Activated T-cell treated with anti-CD3 and anti-CD28 coated beads, Interleukin-2, amount 50 U/mL, for 72 hours (primary cell): ENCODE results near the gene DGKD. TPM values are rescaled to one million over a fixed set of nuclear protein-coding genes. Genes with fewer than 3 reads are reported as not detected.
A peak's percentile ranks its signal among the peaks of the same experiment; 100 is the strongest.

Source experiments
- ATAC-seq, 2 donors: fragments of 150-1000 bp; cut with Tn5 transposase; replicated peaks in 1 of 2; 2 replicates each; pipeline ENCODE4 v1.10.0; 2021; ENCODE audit warnings: moderate library complexity in 2 of 2, mild to moderate bottlenecking in 1 of 2
- DNase-seq, 2 donors: peaks; one replicate each; pipeline ENCODE4 v3.0.0; 2021 to 2022; ENCODE audit warnings: mixed read lengths in 1 of 2
- H3K27ac Mint-ChIP-seq: one replicate; pipeline ENCODE4 v1.8.0; 2022; ENCODE audit warnings: mild to moderate bottlenecking, moderate library complexity, mixed read lengths
- H3K27me3 Mint-ChIP-seq: one replicate; pipeline ENCODE4 v1.8.0; 2022; ENCODE audit warnings: low read depth, mixed read lengths
- H3K36me3 Mint-ChIP-seq, 2 donors: one replicate each; pipeline ENCODE4 v1.8.0; 2022; ENCODE audit warnings: mixed read lengths in 2 of 2, mild to moderate bottlenecking in 1 of 2; ENCODE audit not compliant: insufficient read depth in 2 of 2
- H3K4me1 Mint-ChIP-seq: one replicate; pipeline ENCODE4 v1.8.0; 2022; ENCODE audit warnings: low read depth, mixed read lengths
- H3K4me3 Mint-ChIP-seq, 2 donors: one replicate each; pipeline ENCODE4 v1.8.0; 2022; ENCODE audit warnings: mild to moderate bottlenecking in 2 of 2, mixed read lengths in 2 of 2, moderate library complexity in 2 of 2
- H3K9me3 Mint-ChIP-seq, 2 donors: one replicate each; pipeline ENCODE4 v1.8.0; 2022; ENCODE audit warnings: mixed read lengths in 2 of 2
- total RNA-seq, 2 donors: library from RNA; stranded (reverse); gene quantifications; one replicate each; pipeline ENCODE4 v1.2.3, GENCODE V29; 2022

The DGKD gene
- total RNA-seq, 2 donors from 2014 or later = 78.0 to 94.4 TPM

DNA sequence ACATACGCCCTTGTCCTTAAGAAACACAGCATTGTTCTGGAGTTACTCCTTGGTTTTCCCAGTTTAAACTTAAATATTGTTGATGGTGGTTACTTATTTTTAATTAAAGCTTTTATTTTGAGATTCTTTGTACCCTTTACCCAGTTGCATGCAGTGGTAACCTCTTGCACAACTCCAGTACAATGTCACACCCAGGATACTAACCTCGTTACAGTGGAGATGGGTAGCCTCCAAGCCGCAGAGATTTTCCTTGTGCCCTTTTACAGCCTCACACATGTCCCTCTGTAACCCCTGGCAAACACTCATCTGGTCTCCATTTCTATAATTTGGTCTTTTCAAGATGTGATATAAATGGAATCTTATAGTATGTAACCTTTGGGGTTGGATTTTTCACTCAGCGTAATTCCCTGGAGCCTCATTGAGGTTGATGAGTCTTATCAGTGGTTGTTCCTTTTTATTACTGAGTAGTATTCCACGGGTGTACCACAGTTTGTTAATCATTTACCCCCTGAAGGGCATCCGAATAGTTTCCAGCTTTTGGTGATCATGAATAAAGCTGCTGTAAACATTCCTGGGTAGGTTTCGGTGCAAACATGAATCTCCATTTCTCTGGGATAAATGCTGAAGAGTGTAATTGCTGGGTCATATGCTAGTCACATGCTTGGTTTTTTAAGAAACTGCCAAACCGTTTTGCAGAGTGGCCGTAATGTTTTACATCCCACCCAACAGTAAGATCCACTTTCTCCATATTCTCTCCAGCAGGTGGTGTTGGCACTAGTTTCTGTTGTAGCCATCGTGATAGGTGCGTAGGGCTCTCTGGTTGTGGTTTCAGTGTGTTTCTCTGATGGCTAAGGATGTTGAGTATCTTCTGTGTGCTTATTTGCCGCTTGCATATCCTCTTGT, 68.6 kb downstream of the DGKD start:
- H3K9me3 Mint-ChIP-seq = peaks cover 3 to 5% of the 10 kb centered on the region in 2 donors
- H3K27me3 Mint-ChIP-seq = no peaks in the 10 kb centered on the region
- H3K27ac Mint-ChIP-seq = peak overlapping the region; percentile 87
- H3K4me3 Mint-ChIP-seq = peak overlapping the region in 1 of 2 donors; percentile 84
- peaks cover 92% of the 10 kb centered on the region for H3K4me1 Mint-ChIP-seq
- ATAC-seq (no peak), DNase-seq (no peak)
- H3K36me3 Mint-ChIP-seq = peaks cover 13 to 23% of the 10 kb centered on the region in 2 donors

DNA sequence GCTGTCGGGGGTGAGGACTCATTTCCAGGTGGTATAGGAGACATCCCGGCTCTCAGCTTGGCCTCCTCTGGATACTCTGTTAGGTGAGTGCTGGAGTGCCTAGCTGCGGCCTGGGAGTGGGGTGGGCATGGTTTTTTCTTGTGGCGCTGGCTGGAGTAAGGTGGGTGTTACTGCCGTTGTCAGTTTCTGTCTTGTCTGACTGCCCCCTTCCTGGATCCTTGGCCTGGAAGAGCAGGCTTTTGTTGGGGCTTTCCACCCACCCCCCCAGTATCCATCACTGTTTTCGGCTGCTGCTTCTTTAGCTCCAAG, 69.2 kb downstream of the DGKD start:
- no peak for ATAC-seq
- H3K27ac Mint-ChIP-seq = no peak overlapping the region
- H3K9me3 Mint-ChIP-seq = peaks cover 3 to 5% of the 10 kb centered on the region in 2 donors
- DNase-seq = no peak
- peaks cover 13 to 23% of the 10 kb centered on the region in 2 donors for H3K36me3 Mint-ChIP-seq
- peaks cover 93% of the 10 kb centered on the region for H3K4me1 Mint-ChIP-seq
- no peaks in the 10 kb centered on the region for H3K27me3 Mint-ChIP-seq
- H3K4me3 Mint-ChIP-seq = no peak overlapping the region

DNA sequence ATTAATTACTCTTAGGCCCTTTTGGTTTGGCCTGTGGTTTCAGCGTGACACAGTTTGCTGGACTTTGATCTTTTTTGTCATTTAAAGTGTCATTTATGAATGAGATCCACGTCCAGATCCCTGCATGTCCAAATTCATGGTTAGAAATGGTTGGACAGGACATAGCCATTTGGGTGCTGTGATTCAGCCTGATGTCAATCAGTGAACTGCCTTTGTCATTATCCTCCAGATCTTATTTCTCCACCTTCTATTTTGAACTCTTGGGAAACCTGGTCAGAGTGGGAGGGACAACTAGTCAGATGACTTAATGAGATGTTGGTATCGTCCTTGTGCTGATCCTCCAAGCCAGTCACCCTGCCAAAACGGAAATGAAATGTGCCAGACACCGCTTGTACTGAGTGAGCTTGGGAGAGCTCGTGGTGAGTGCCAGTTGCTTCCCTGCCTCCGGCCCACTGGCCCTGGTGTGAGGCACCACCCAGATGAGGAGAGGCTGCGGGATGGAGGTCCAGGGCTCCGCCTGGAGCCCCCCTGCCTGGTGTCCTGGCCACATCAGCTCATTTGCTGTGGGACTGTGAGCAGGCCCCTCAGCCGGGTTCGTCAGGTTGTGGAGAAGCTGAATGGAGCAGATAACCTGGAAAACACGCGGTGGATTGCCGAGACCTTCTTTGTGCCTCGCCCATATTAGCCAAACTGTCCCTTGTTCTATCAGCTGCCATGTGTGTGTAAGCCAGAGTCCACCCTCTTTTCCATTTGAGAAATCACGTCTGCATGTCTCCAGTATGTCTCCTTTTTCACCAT, 70.1 kb downstream of the DGKD start:
- ATAC-seq = no peak
- Mint-ChIP-seq H3K4me3 (no peak overlapping the region), H3K4me1 (peaks cover 93% of the 10 kb centered on the region), H3K9me3 (peaks cover 3 to 5% of the 10 kb centered on the region in 2 donors), H3K27ac (peak overlapping the region; percentile 35), H3K36me3 (peaks cover 13 to 23% of the 10 kb centered on the region in 2 donors), H3K27me3 (no peaks in the 10 kb centered on the region)
- no peak for DNase-seq

DNA sequence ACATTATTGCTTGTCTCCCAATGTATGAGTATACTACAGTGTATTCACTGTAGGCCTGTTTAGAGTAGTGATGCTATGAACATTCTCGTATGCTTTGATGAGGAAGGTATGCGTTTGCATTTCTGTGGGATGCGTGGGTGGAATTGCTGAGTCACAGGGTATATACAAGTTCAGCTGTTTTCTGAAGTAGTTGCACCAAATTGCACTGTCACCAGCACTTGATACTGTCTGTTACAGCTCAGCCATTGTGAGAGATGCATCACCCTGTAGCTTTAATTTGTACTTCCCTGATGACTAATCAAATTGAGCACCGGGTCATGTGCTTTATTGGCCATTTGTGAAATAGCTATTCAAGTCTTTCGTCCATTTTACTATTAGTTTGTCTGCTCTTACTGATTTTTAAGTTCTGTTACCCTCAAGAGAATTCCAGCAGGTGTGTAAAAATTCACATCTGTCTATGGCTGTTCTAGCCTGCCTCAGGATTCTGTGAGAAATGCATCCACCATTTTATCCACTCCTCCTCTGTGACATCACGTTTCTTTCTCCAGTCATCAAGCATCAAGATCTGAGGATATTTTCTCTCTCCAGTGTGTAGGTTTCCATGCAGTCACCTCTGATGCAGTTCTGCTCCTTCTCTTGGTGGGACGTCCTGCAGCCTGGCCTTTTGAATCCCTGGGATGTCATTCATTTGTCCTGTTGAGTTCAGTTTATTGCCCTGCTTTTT, 72.5 kb downstream of the DGKD start:
- Mint-ChIP-seq H3K27me3 (no peaks in the 10 kb centered on the region), H3K36me3 (peaks cover 13 to 25% of the 10 kb centered on the region in 2 donors), H3K27ac (peak overlapping the region; percentile 36), H3K4me3 (no peak overlapping the region), H3K4me1 (peaks cover 76% of the 10 kb centered on the region), H3K9me3 (peaks cover 3 to 5% of the 10 kb centered on the region in 2 donors)
- peak; percentile 82 to 83 for ATAC-seq
- DNase-seq = peak; percentile 71 to 75

DNA sequence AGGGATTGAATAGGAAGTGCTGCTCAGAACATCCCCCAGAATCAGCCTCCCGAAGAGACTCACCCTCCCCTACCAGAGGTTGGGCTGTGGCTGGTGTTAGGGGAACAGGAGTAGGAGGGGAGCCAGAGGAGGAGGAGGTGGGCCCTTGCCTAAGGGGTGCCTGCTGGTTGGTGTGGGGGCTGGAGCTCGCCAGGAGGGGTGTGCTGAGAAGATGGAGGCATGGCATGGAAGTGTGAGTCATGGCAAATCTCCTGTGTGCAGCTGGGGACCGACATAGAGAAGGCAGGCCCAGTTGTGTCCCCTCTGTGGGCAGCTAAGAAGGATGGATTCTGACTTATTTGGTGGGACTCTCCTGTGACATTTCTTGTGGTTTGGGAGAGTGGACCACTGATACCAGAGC, 73.7 kb downstream of the DGKD start:
- DNase-seq (no peak), ATAC-seq (no peak)
- peaks cover 13 to 24% of the 10 kb centered on the region in 2 donors for H3K36me3 Mint-ChIP-seq
- H3K9me3 Mint-ChIP-seq = peaks cover 3 to 5% of the 10 kb centered on the region in 2 donors
- H3K27ac Mint-ChIP-seq = peak overlapping the region; percentile 41
- H3K27me3 Mint-ChIP-seq = no peaks in the 10 kb centered on the region
- H3K4me1 Mint-ChIP-seq = peaks cover 64% of the 10 kb centered on the region
- no peak overlapping the region for H3K4me3 Mint-ChIP-seq

DNA sequence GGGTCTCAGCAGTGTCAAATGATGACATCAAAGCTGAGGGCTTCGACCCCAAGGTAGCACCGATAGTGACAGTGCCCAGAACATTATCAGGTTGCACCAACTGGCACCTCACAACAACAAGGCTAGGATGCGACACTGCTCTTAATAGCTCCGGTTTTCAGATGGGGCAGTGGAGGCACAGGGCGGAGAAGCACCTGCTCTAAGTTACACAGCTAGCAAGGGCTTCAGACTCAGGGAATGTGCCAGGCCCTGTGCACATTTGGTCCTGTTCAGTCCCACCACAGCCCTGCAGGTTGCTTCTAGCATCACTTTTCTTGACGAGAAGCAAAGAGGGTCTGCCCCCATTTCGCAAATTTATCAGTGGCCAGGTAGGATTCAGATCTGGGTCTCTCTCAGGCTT, 74.1 kb downstream of the DGKD start:
- no peak for DNase-seq
- no peaks in the 10 kb centered on the region for H3K27me3 Mint-ChIP-seq

DNA sequence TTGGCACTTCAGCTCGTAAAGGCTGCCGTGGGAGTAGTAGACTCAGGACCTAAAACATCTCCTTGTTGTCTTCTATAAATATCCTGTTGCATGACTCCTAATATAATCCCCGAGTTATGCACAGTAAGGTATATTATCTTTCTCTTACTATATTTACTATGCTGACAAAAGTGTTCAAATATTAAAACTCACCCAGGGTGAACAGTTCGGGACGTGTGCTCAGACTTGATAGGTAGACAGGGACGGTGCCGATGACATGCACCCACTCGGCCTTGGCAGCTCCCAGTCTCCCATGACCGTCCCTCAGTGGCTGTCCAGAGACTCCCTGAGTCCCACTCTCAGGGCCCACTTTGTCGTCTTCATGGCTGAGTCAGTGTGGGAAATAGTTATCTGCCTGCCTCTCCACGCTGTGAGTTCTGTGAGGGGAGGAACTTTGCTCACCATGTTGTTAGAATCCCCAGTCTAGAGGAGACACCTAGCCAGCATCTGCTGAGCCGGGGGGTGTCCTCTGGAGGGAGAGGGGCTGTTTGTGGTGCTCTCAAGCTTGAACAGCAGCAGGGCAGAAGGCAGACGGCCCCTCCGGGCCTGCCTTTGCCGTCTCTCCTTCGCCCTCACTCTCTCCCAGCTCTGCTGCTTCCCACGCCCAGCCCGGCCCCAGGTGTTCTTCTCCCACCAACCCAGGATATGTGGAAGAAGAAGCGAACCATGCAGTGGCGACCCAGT, 75.0 kb downstream of the DGKD start:
- H3K36me3 Mint-ChIP-seq = peaks cover 11 to 18% of the 10 kb centered on the region in 2 donors

More for the DNA sequence above, 74.1 kb downstream of the DGKD start:
- Mint-ChIP-seq H3K4me1 (peaks cover 60% of the 10 kb centered on the region), H3K4me3 (no peak overlapping the region), H3K9me3 (peaks cover 3 to 5% of the 10 kb centered on the region in 2 donors), H3K36me3 (peaks cover 11 to 24% of the 10 kb centered on the region in 2 donors), H3K27ac (no peak overlapping the region)
- no peak for ATAC-seq

DNA sequence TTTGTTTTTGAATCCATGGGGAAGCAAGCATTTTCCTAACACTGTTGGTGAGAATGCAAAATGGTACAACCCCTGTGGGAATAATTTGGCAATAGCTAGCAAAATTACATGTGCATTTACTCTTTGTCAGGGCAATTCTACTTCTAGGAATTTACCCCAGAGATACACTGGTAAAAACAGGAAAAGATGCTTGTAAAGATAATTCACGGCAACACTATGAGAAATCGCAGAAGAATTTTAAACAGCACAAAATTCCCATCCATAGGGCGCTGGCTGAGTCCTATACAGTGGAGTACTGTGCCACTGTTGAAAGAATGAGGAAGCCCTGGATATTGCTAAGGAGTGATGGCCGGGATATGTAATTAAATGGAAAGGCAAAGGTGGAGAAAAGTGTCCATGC, 75.8 kb downstream of the DGKD start:
- peaks cover 3 to 5% of the 10 kb centered on the region in 2 donors for H3K9me3 Mint-ChIP-seq
- H3K4me3 Mint-ChIP-seq = peak overlapping the region in 1 of 2 donors; percentile 23
- H3K4me1 Mint-ChIP-seq = peaks cover 54% of the 10 kb centered on the region
- no peak for ATAC-seq
- DNase-seq = no peak
- H3K27me3 Mint-ChIP-seq = no peaks in the 10 kb centered on the region
- peaks cover 9 to 16% of the 10 kb centered on the region in 2 donors for H3K36me3 Mint-ChIP-seq
- peak overlapping the region; percentile 59 for H3K27ac Mint-ChIP-seq

More for the DNA sequence above, 75.0 kb downstream of the DGKD start:
- ATAC-seq (no peak), DNase-seq (no peak)
- Mint-ChIP-seq H3K27ac (no peak overlapping the region), H3K9me3 (peaks cover 3 to 5% of the 10 kb centered on the region in 2 donors), H3K4me3 (no peak overlapping the region), H3K4me1 (peaks cover 51% of the 10 kb centered on the region), H3K27me3 (no peaks in the 10 kb centered on the region)

DNA sequence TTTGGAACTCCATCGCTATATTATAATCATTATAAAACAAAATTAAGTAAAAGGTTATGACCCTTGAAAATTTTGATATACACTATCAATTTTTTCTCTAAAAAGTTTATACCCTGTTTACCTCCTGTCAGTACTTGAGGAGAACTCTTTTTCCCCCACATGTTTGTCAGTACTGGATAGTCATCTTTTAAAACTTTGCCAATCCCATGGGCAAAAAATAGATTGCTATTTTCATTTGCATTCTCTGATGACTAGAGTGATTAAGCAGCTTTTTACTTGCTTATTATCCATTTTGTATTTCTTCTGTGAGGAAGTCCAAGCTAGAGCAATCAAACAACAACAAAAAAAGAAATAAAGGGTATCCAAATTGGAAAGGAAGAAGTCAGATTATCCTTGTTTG, 76.4 kb downstream of the DGKD start:
- H3K36me3 Mint-ChIP-seq = peaks cover 6 to 16% of the 10 kb centered on the region in 2 donors
- H3K4me3 Mint-ChIP-seq = no peak overlapping the region
- peaks cover 3 to 4% of the 10 kb centered on the region in 2 donors for H3K9me3 Mint-ChIP-seq
- ATAC-seq (no peak), DNase-seq (no peak)
- H3K4me1 Mint-ChIP-seq = peaks cover 50% of the 10 kb centered on the region
- no peaks in the 10 kb centered on the region for H3K27me3 Mint-ChIP-seq
- H3K27ac Mint-ChIP-seq = no peak overlapping the region

DNA sequence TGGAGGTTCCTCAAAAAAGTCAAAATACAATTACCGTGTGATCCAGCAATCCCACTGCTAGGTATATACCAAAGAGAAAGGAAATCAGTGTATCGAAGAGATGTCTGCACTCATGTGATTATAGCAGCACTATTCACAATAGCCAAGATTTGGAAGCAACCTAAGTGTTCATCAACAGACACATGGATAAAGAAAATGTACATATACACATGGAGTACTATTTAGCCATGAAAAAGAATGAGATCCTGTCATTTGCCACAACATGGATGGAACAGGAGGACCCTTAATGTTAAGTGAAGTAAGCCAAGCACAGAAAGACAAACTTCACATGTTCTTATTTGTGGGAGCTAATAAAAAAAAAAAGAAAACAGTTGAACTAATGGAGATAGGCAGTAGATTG, 78.7 kb downstream of the DGKD start:
- peaks cover 26% of the 10 kb centered on the region for H3K4me1 Mint-ChIP-seq
- H3K27ac Mint-ChIP-seq = peak overlapping the region; percentile 60

DNA sequence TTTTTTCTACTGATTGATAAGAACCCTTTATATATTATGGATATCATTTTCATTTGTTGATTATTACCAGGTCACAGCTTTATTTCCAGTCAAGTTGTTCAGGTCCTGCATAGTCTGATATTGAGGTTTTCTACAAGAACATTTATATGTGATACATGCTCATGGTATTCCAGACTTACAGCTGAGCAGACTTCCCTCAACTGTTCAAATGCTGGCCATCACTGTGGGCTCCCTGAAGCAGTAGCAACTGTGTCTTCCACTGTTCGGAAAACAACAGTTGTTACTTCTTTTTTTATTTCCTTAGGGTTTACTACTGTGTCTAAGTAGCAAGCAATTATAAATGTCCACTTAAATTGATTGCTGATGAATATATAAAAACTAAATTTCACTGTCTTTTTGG, 79.5 kb downstream of the DGKD start:
- Mint-ChIP-seq H3K27ac (peak overlapping the region; percentile 51), H3K27me3 (no peaks in the 10 kb centered on the region), H3K4me3 (no peak overlapping the region), H3K9me3 (no peaks in the 10 kb centered on the region), H3K36me3 (peaks cover 0 to 6% of the 10 kb centered on the region in 2 donors), H3K4me1 (peaks cover 18% of the 10 kb centered on the region)
- ATAC-seq (no peak), DNase-seq (no peak)

More for the DNA sequence above, 78.7 kb downstream of the DGKD start:
- no peak overlapping the region for H3K4me3 Mint-ChIP-seq
- no peaks in the 10 kb centered on the region for H3K9me3 Mint-ChIP-seq
- DNase-seq = no peak
- H3K36me3 Mint-ChIP-seq = peaks cover 0 to 6% of the 10 kb centered on the region in 2 donors
- ATAC-seq = no peak
- H3K27me3 Mint-ChIP-seq = no peaks in the 10 kb centered on the region

DNA sequence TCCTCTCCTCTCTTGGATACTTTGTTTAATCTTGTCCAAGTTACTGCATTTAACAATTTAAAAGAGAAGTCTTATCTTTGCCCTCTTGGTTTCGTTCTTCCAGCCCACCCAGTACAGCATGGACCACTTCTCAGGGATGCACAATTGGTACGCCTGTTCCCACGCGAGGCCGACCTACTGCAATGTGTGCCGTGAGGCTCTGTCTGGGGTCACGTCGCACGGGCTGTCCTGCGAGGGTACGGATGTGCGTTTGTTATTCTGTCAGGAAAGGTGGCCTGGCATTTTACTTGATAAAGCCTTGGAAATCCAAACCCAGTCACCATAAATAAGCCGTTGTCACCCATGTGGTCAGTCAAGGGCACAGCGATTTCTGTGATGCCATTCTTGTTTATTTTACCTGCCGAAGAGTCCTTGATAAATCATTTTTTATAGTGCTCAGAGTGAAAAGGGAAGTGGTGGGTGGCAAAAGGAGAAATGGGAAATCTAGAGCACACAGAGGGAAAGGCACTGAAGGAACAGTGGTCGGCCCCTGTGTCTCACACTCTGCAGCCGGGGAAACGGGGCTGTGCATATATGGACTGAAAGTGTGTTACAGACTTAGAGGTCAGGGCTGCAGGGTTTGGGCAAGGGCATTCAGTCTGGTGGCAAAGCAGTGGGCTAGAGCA, 80.5 kb downstream of the DGKD start:
- peaks cover 0 to 6% of the 10 kb centered on the region in 2 donors for H3K36me3 Mint-ChIP-seq
- DNase-seq (no peak), ATAC-seq (no peak)
- no peak overlapping the region for H3K27ac Mint-ChIP-seq
- no peaks in the 10 kb centered on the region for H3K27me3 Mint-ChIP-seq
- H3K4me1 Mint-ChIP-seq = peaks cover 8% of the 10 kb centered on the region
- no peak overlapping the region for H3K4me3 Mint-ChIP-seq
- H3K9me3 Mint-ChIP-seq = no peaks in the 10 kb centered on the region
